Neutrophil (primary cell): ENCODE data around the gene RNASE3.
A peak's percentile ranks its signal among the peaks of the same experiment; 100 is the strongest.
"Not testable (repeated sequence)": the region's sequence is repeated elsewhere in the genome, so short reads cannot be mapped to it uniquely, and the experiment has no call there.

ENCODE experiments used
- H3K27ac ChIP-seq: fragments of 200-600 bp; sonication (generic); 2 replicates; pipeline ENCODE4 v1.5.1; 2016; ENCODE audit warnings: mild to moderate bottlenecking, moderate library complexity
- H3K27me3 ChIP-seq: fragments of 200-600 bp; sonication (generic); 2 replicates; pipeline ENCODE4 v1.6.0; 2016; ENCODE audit warnings: mild to moderate bottlenecking
- H3K36me3 ChIP-seq: fragments of 200-600 bp; sonication (generic); 2 replicates; pipeline ENCODE4 v1.5.1; 2017
- H3K4me1 ChIP-seq, 2 experiments: fragments of 200-600 bp in 1 of 2; sonication (generic) in 1 of 2; 1 replicate in 1 of 2; 2 replicates in 1 of 2; pipeline versions ENCODE4 v1.5.1 to v1.6.1; 2013 to 2016; ENCODE audit warnings: low read depth in 1 of 2, low read length in 1 of 2, mild to moderate bottlenecking in 1 of 2, moderate library complexity in 1 of 2; ENCODE audit not compliant: control insufficient read depth in 1 of 2, insufficient read depth in 1 of 2
- H3K4me3 ChIP-seq, 2 experiments: fragments of 200-600 bp in 1 of 2; sonication (generic) in 1 of 2; 1 replicate in 1 of 2; 2 replicates in 1 of 2; pipeline ENCODE4 v1.5.1; 2013 to 2016; ENCODE audit warnings: low read depth in 1 of 2, low read length in 1 of 2, mild to moderate bottlenecking in 1 of 2, moderate library complexity in 1 of 2
- H3K9me3 ChIP-seq: fragments of 200-600 bp; sonication (generic); 2 replicates; pipeline ENCODE4 v1.5.1; 2016
- TF ChIP-seq, protein P1 (sequence below): fragments of 200-600 bp; sonication (generic); IDR thresholded peaks from 2 replicates; pipeline ENCODE4 v1.5.1; 2016; ENCODE audit warnings: antibody characterized with exemption

Gene RNASE3

DNA sequence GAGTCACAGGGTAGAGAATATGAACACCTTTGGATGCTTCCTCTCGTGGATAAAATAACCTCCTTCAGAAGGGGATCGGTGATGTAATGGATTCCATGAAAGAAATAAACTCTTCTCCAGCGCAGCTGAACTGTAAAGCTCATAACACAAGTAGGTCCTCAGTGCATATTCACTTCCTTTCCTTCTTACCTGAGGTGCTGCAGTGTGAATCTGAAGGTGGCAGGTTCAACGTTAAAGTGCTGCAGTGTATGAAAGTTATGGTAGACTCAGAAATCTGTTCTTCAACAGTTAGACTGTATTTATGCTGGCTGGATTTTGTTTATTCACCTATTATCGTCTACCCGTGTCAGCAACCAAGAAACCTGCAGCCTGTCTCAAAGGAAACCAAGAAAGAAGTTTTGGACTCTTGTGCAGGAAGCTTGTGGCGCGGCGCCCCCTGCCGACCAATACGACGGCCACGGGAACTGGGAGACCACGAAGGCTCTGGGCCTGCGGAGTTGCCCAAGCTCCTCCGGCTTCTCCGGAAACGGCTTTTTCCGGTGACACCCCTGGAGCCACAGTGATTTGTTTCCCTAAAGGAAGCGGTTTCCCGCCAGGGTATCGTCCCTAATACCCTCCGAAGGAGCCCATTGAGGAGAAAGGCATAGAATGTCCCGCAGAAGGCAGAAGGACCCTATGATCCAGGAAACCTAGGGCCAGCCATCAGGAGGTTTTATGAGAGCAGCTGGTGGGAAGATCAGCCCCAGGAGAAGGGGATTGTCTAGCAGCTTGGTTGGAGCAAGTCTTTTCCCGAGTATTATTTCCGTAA is 17.6 kb upstream of the RNASE3 start:
- Histone ChIP-seq H3K27ac (no peak overlapping the region), H3K27me3 (no peaks in the 10 kb centered on the region), H3K4me1 (peaks cover 14 to 19% of the 10 kb centered on the region in 2 experiments), H3K36me3 (no peaks in the 10 kb centered on the region), H3K4me3 (peak overlapping the region in 1 of 2 experiments; percentile 25), H3K9me3 (no peaks in the 10 kb centered on the region)
- TF ChIP-seq, protein P1, sequence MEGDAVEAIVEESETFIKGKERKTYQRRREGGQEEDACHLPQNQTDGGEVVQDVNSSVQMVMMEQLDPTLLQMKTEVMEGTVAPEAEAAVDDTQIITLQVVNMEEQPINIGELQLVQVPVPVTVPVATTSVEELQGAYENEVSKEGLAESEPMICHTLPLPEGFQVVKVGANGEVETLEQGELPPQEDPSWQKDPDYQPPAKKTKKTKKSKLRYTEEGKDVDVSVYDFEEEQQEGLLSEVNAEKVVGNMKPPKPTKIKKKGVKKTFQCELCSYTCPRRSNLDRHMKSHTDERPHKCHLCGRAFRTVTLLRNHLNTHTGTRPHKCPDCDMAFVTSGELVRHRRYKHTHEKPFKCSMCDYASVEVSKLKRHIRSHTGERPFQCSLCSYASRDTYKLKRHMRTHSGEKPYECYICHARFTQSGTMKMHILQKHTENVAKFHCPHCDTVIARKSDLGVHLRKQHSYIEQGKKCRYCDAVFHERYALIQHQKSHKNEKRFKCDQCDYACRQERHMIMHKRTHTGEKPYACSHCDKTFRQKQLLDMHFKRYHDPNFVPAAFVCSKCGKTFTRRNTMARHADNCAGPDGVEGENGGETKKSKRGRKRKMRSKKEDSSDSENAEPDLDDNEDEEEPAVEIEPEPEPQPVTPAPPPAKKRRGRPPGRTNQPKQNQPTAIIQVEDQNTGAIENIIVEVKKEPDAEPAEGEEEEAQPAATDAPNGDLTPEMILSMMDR, result peak; percentile 67

DNA sequence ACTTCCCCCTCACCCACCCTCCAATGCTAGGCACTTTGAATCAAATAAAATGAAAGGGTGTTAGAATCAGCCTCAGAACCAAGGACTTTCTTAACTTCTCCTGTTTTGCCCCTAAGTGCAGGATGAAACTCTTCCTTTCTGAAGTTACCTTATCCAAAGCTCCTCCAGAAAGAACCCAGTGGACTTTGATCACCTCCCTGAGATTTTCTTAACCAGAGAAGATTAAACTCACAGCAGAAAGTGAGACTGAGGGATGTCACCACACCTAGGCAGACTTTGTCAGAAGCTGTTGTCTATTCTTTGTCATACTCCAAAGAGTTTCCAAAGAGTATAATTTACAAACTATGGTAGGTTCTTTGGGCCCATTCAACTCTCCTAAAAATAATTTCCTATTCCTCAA is 14.2 kb upstream of the RNASE3 start:
- TF ChIP-seq, protein P1, result no peak
- H3K27me3 ChIP-seq, result no peaks in the 10 kb centered on the region
- H3K27ac ChIP-seq, result no peak overlapping the region
- no peaks in the 10 kb centered on the region for H3K9me3 ChIP-seq
- peaks cover 37 to 41% of the 10 kb centered on the region in 2 experiments for H3K4me1 ChIP-seq
- H3K36me3 ChIP-seq, result no peaks in the 10 kb centered on the region
- no peak overlapping the region for H3K4me3 ChIP-seq

DNA sequence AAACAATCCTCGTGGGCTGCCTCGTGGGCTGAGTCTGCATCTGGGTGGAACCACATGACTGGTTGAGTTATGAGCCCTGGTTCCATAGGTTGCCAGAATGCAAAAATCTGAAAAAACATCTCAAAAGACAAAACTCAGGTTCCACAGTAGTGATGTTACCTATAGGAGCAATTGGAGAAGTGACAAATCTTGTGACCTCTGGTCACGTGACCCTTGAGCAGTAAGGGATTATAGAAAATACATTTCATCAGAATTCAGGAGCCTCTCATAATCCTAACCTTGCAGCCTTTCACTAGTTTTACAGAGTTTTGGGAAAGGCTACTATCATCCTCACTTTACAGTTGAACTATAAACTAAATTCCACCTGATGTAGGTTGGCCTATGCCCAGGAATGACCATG is 12.5 kb upstream of the RNASE3 start:
- Histone ChIP-seq H3K9me3 (no peaks in the 10 kb centered on the region), H3K27me3 (no peaks in the 10 kb centered on the region), H3K4me3 (no peak overlapping the region), H3K4me1 (peaks cover 29 to 34% of the 10 kb centered on the region in 2 experiments), H3K27ac (peak overlapping the region; percentile 52), H3K36me3 (no peaks in the 10 kb centered on the region)
- TF ChIP-seq, protein P1, result no peak

DNA sequence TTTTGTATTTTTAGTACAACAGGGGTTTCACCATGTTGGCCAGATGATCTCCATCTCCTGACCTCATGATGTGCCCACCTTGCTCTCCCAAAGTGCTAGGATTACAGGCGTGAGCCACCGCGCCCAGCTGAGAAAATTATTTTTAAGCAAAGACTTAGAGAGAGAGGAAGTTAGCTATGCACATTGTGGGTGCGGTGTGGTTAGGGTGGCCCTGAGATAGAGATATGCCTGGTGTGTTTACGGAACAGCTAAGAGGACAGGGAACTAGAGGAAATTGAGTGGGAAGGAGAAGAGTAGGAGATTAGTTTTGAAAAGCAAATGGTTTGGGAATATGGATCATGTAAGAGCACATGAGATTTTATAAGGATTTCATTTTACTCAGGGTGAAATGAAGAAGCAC is 10.0 kb upstream of the RNASE3 start:
- Histone ChIP-seq H3K27ac (peak overlapping the region; percentile 44), H3K4me1 (peaks cover 29 to 37% of the 10 kb centered on the region in 2 experiments)
- not testable (repeated sequence) for H3K36me3 ChIP-seq, H3K27me3 ChIP-seq, H3K4me3 ChIP-seq, H3K9me3 ChIP-seq

DNA sequence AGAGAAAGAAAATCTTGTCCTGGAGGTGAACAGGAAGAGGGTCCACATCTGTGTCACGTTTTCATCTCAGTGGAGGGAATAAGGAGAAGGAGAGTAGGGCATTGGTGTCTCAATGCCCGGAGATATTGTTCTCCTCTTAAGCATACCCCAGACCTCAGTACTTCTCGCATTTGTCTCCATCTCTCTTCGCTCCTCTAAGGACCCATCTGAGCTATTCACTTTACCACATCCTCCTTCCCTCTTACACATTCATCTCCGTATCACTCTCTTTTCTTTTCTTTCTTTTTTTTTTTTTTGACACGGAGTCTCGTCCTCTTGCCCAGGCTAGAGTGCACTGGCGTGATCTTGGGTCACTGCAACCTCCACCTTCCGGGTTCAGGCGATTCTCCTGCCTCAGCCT is 8.4 kb upstream of the RNASE3 start:
- H3K27me3 ChIP-seq, H3K9me3 ChIP-seq, H3K36me3 ChIP-seq, H3K27ac ChIP-seq, H3K4me3 ChIP-seq: not testable (repeated sequence)
- peaks cover 30 to 49% of the 10 kb centered on the region in 2 experiments for H3K4me1 ChIP-seq

DNA sequence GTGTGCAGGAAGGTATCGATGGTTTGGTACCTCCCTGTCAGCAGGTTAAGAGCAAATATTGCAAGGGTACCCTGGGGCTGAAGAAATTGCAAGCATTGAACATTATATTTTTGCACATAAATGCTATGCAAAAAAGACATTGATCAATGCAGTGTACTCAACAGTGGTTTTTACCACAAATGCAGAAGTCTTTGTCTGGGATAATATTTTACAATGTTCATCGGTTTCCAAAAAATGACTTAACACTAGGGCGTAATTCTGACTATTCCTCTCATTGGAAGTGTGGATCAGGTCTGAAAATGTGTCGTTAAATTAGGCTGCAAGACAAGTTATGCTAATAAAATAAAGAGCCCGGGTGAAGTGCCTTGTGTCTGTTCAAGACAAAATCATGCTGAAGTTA is 2.8 kb upstream of the RNASE3 start:
- H3K4me1 ChIP-seq, result peaks cover 37 to 60% of the 10 kb centered on the region in 2 experiments
- H3K27me3 ChIP-seq, H3K4me3 ChIP-seq, H3K36me3 ChIP-seq, H3K27ac ChIP-seq, H3K9me3 ChIP-seq: not testable (repeated sequence)

DNA sequence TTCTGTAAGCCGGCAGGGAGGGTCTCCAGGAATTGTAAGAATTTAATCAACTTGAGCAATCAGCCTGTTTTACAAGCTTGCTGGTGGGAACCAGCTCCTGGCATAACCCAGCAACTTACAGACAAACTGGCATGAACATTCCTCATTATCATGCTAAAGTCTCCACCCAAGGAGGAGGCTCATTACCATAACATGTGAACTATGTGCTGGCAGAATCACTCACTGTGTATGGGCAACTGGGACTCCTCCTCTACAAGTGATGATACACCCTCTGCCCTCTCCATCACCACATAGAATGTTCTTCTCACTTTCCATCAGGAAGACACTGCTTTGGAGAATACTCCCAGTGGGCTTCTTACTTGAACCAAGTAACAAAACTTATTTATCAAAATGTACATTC is 4.1 kb downstream of the RNASE3 start:
- not testable (repeated sequence) for H3K36me3 ChIP-seq, H3K27ac ChIP-seq, H3K9me3 ChIP-seq, H3K4me3 ChIP-seq, H3K27me3 ChIP-seq
- peaks cover 32 to 33% of the 10 kb centered on the region in 2 experiments for H3K4me1 ChIP-seq
